Mesenchymal stem cell (in vitro differentiated cells and primary cell): ENCODE data around the gene PFKM.

Experiments
- DNase-seq: peaks from one replicate; pipeline ENCODE4 v3.0.0-alpha.2; 2013
- H2AFZ ChIP-seq: one replicate; pipeline ENCODE4 v1.6.1; 2013; ENCODE audit warnings: low read depth, mild to moderate bottlenecking, control low read depth, inconsistent platforms, low read length, moderate library complexity
- H2AK5ac ChIP-seq: 2 replicates; pipeline ENCODE4 v1.6.1; 2013; ENCODE audit warnings: low read length, moderate library complexity, mild to moderate bottlenecking, inconsistent platforms; ENCODE audit not compliant: severe bottlenecking
- H2BK120ac ChIP-seq: one replicate; pipeline ENCODE4 v1.6.1; 2013; ENCODE audit warnings: low read depth, mild to moderate bottlenecking, inconsistent platforms, low read length, moderate library complexity
- H2BK12ac ChIP-seq, 2 experiments: one replicate each; pipeline ENCODE4 v1.6.1; 2013; ENCODE audit warnings: inconsistent platforms in 2 of 2, low read length in 2 of 2, mild to moderate bottlenecking in 2 of 2, moderate library complexity in 2 of 2, control low read depth in 1 of 2
- H2BK15ac ChIP-seq: one replicate; pipeline ENCODE4 v1.6.1; 2013; ENCODE audit warnings: mild to moderate bottlenecking, low read depth, inconsistent platforms; ENCODE audit not compliant: poor library complexity, severe bottlenecking
- H2BK5ac ChIP-seq: 2 replicates; pipeline ENCODE4 v1.6.1; 2013; ENCODE audit warnings: low read depth, mild to moderate bottlenecking, low read length, control low read depth, inconsistent platforms; ENCODE audit not compliant: poor library complexity, severe bottlenecking
- H3K14ac ChIP-seq, 2 experiments: one replicate each; pipeline ENCODE4 v1.6.1; 2013; ENCODE audit warnings: inconsistent platforms in 2 of 2, low read length in 2 of 2, control low read depth in 1 of 2, mild to moderate bottlenecking in 1 of 2, moderate library complexity in 1 of 2
- H3K18ac ChIP-seq, 2 experiments: one replicate each; pipeline ENCODE4 v1.6.1; 2013; ENCODE audit warnings: inconsistent platforms in 2 of 2, low read length in 2 of 2, control low read depth in 1 of 2, low read depth in 1 of 2, mild to moderate bottlenecking in 1 of 2
- H3K23ac ChIP-seq, 2 experiments: one replicate each; pipeline ENCODE4 v1.6.1; 2013; ENCODE audit warnings: inconsistent platforms in 2 of 2, low read length in 2 of 2, mild to moderate bottlenecking in 2 of 2, moderate library complexity in 2 of 2, control low read depth in 1 of 2
- H3K27ac ChIP-seq: 2 replicates; pipeline ENCODE4 v1.5.1; 2013; ENCODE audit warnings: mild to moderate bottlenecking, moderate library complexity, low read length, control low read depth, inconsistent platforms; ENCODE audit not compliant: poor library complexity, severe bottlenecking
- H3K27me3 ChIP-seq, 2 experiments: 2 replicates each; pipeline versions ENCODE4 v1.6.1 to v1.7.0; 2013; ENCODE audit warnings: low read length in 2 of 2, mild to moderate bottlenecking in 2 of 2, moderate library complexity in 2 of 2, control low read depth in 1 of 2, inconsistent platforms in 1 of 2; ENCODE audit not compliant: control insufficient read depth in 1 of 2, insufficient read depth in 1 of 2
- H3K36me3 ChIP-seq, 2 experiments: 2 replicates each; pipeline versions ENCODE4 v1.6.1 to v1.7.0; 2013; ENCODE audit warnings: low read length in 2 of 2, control low read depth in 1 of 2, inconsistent platforms in 1 of 2, low read depth in 1 of 2, mild to moderate bottlenecking in 1 of 2; ENCODE audit not compliant: insufficient read depth in 2 of 2, control insufficient read depth in 1 of 2
- H3K4ac ChIP-seq, 2 experiments: one replicate each; pipeline ENCODE4 v1.6.1; 2013; ENCODE audit warnings: inconsistent platforms in 2 of 2, low read length in 2 of 2, mild to moderate bottlenecking in 2 of 2, moderate library complexity in 2 of 2, control low read depth in 1 of 2, low read depth in 1 of 2
- H3K4me1 ChIP-seq: 2 replicates; pipeline ENCODE4 v1.6.1; 2013; ENCODE audit warnings: low read depth, low read length, control low read depth; ENCODE audit not compliant: control insufficient read depth, insufficient read depth
- H3K4me2 ChIP-seq: 2 replicates; pipeline ENCODE4 v1.6.1; 2013; ENCODE audit warnings: low read length, mild to moderate bottlenecking, inconsistent platforms; ENCODE audit not compliant: poor library complexity, severe bottlenecking
- H3K4me3 ChIP-seq, 2 experiments: 2 replicates each; pipeline versions ENCODE4 v1.5.1 to v1.7.0; 2013; ENCODE audit warnings: low read length in 2 of 2, mild to moderate bottlenecking in 2 of 2, control low read depth in 1 of 2, low read depth in 1 of 2; ENCODE audit not compliant: insufficient read depth in 1 of 2
- H3K79me1 ChIP-seq: replicated peaks from 2 replicates; pipeline ENCODE4 v1.6.1; 2013; ENCODE audit warnings: mild to moderate bottlenecking, control low read depth, low read length, inconsistent platforms; ENCODE audit not compliant: poor library complexity, severe bottlenecking
- H3K9ac ChIP-seq: 2 replicates; pipeline ENCODE4 v1.7.0; 2013; ENCODE audit warnings: mild to moderate bottlenecking, low read length, moderate library complexity
- H3K9me3 ChIP-seq: 2 replicates; pipeline ENCODE4 v1.7.0; 2013; ENCODE audit warnings: mild to moderate bottlenecking, low read length; ENCODE audit not compliant: control insufficient read depth
- H4K8ac ChIP-seq: one replicate; pipeline ENCODE4 v1.6.1; 2013; ENCODE audit warnings: inconsistent platforms, mild to moderate bottlenecking, low read length, moderate library complexity
- H4K91ac ChIP-seq: one replicate; pipeline ENCODE4 v1.6.1; 2013; ENCODE audit warnings: mild to moderate bottlenecking, low read length, inconsistent platforms
- WGBS: methylation state at CpG from one replicate; pipeline ENCODE4 v1.1.7; 2013; ENCODE audit warnings: mixed read lengths; 5-methylcytosine and 5-hydroxymethylcytosine counted together

The PFKM gene

DNA sequence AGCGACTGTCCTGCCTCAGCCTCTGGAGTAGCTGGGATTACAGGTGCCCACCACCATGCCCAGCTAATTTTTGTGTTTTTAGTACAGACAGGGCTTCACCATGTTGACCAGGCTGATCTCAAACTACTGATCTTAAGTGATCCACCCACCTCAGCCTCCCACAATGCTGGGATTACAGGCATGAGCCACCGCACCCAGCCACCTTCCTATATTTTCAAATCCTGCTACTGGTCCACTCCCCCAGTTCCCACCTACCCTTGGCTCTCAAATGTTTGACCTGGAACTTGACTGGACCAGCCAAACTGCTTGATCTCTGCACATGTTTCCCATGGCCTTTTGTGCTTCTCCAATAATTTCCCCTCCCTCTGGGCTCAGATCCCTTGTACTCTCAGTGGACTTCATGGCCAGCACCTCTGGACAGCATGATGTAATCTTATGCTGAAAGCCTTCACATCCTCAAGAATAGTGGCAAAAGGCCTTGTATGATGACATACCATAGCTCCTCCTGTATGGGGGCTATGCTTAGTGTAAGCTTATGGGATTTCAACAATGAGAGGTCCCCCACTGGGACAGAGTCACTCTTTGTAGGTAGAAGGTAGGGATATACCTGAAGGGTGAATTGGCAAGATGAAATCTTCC, 61.8 kb downstream of the PFKM start:
- no peak overlapping the region for H4K91ac ChIP-seq
- no peak overlapping the region for H4K8ac ChIP-seq
- WGBS, result 88% methylated on average over 2 of the region's 2 CpGs
- H2BK12ac ChIP-seq, result no peak overlapping the region
- no peak overlapping the region for H3K14ac ChIP-seq
- no peak overlapping the region for H2AFZ ChIP-seq
- no peak overlapping the region for H2BK120ac ChIP-seq
- H3K4me1 ChIP-seq, result peaks cover 12% of the 10 kb centered on the region
- H3K23ac ChIP-seq, result no peak overlapping the region
- no peaks in the 10 kb centered on the region for H3K9me3 ChIP-seq
- no peak overlapping the region for H2BK15ac ChIP-seq
- no peak overlapping the region for H3K9ac ChIP-seq
- no peak overlapping the region for H3K18ac ChIP-seq
- H2AK5ac ChIP-seq, result no peak overlapping the region
- DNase-seq, result no peak
- no peaks in the 10 kb centered on the region for H3K36me3 ChIP-seq
- no peak overlapping the region for H2BK5ac ChIP-seq
- H3K4me3 ChIP-seq, result no peak overlapping the region
- no peak overlapping the region for H3K4ac ChIP-seq
- no peak overlapping the region for H3K4me2 ChIP-seq
- H3K27me3 ChIP-seq, result peaks cover 77 to 83% of the 10 kb centered on the region in 2 experiments
- H3K79me1 ChIP-seq, result no peaks in the 10 kb centered on the region
- H3K27ac ChIP-seq, result no peak overlapping the region

DNA sequence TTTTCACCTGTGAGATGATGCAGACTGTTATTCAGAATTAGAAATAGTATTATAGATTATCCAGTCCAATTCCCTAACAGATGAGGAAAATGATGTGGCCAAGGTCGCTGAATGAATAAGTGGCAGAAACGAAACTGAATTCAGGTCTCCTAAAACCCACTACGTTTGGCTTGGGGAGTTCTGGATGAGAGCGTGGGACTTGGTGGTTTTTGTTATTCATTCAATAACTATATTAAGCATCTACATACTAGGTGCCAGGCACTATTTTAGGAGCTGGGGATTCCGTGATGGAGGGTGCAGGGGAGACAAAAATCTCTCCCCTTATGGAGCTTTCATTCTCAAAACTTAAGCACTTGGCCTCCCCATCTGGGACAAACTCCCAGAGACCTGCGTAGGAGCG, 63.5 kb downstream of the PFKM start:
- no peak overlapping the region for H2BK12ac ChIP-seq
- H2BK15ac ChIP-seq, result no peak overlapping the region
- H3K79me1 ChIP-seq, result no peaks in the 10 kb centered on the region
- H4K8ac ChIP-seq, result no peak overlapping the region
- H3K27me3 ChIP-seq, result peaks cover 68 to 87% of the 10 kb centered on the region in 2 experiments
- peak overlapping the region in 1 of 2 experiments; percentile 95 for H3K4me3 ChIP-seq
- peak overlapping the region; percentile 93 for H2AFZ ChIP-seq
- peak overlapping the region in 1 of 2 experiments; percentile 64 for H3K23ac ChIP-seq
- no peak overlapping the region for H3K4ac ChIP-seq
- WGBS, result 13% methylated on average over 3 of the region's 7 CpGs
- H4K91ac ChIP-seq, result no peak overlapping the region
- no peaks in the 10 kb centered on the region for H3K36me3 ChIP-seq
- H3K9me3 ChIP-seq, result no peaks in the 10 kb centered on the region
- no peak for DNase-seq
- H3K27ac ChIP-seq, result no peak overlapping the region
- no peak overlapping the region for H2BK120ac ChIP-seq
- H2BK5ac ChIP-seq, result no peak overlapping the region
- H3K4me2 ChIP-seq, result peak overlapping the region; percentile 91
- H3K14ac ChIP-seq, result no peak overlapping the region
- H2AK5ac ChIP-seq, result no peak overlapping the region
- peaks cover 12% of the 10 kb centered on the region for H3K4me1 ChIP-seq
- peak overlapping the region; percentile 89 for H3K9ac ChIP-seq
- no peak overlapping the region for H3K18ac ChIP-seq

DNA sequence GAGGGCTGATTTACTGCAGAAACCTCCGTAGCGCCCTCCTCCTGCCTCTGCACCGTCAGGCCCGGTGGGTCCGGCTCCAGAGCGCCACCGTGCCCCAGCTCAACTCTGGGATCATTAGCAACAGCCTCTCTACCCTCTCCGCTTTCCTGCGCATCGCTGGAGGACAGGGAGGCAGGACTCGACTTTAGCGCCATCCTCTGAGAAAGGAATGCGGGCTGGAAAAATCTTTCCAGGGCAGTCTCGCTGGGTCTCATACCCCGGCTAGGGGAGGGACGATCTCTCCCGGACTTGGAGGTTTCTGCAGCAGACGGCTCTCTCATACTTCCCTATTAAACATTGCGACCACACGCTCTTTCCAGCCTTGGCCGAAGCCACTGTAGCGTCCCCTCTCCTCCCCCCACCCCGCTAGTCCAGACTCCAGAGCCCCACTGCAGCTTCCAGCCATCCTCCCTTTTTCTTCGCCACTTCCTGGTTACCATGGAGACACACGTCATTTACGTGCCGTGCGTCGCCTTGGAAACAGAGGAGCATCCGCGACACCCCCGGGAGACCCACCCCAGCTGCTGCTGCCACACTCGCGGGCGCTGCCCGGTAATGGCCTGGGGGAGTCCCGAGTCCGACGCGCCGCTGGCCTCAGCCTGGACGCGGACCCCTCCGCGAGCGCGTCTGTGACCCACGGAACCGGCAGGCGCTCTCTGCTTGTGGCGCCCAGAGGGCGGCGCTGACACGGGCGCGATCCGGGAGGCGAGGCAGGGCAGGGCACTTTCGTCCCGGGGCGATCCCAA, 64.1 kb downstream of the PFKM start, which contains the start of gene CCDC184:
CCDC184 (plus strand) TSS at position 554 of the 785 bp plus-strand sequence. CDS start 479 bp downstream, outside the sequence.
- H2BK5ac ChIP-seq, result no peak within 1 kb of the TSS
- no peak within 1 kb of the TSS for H2BK120ac ChIP-seq
- H3K4me1 ChIP-seq, result peaks cover 12% of the 10 kb centered on the region
- peak; percentile 91 for DNase-seq
- peak within 1 kb of the TSS in 1 of 2 experiments; percentile 59 for H2BK12ac ChIP-seq
- peak within 1 kb of the TSS in 1 of 2 experiments; percentile 64 for H3K23ac ChIP-seq
- H3K9me3 ChIP-seq, result no peaks in the 10 kb centered on the region
- no peaks in the 10 kb centered on the region for H3K79me1 ChIP-seq
- H3K18ac ChIP-seq, result peak within 1 kb of the TSS; percentile 28 to 44
- peak within 1 kb of the TSS in 1 of 2 experiments; percentile 35 for H3K4ac ChIP-seq
- peak within 1 kb of the TSS; percentile 67 to 95 for H3K4me3 ChIP-seq
- H3K14ac ChIP-seq, result no peak within 1 kb of the TSS
- no peak within 1 kb of the TSS for H3K27ac ChIP-seq
- H4K8ac ChIP-seq, result peak within 1 kb of the TSS; percentile 75
- H2BK15ac ChIP-seq, result peak within 1 kb of the TSS; percentile 44
- H4K91ac ChIP-seq, result peak within 1 kb of the TSS; percentile 24
- peak within 1 kb of the TSS; percentile 89 for H3K9ac ChIP-seq
- peak within 1 kb of the TSS; percentile 93 for H2AFZ ChIP-seq
- WGBS, result under 1% methylated on average over 54 of the region's 61 CpGs
- no peaks in the 10 kb centered on the region for H3K36me3 ChIP-seq
- H3K4me2 ChIP-seq, result peak within 1 kb of the TSS; percentile 91
- H3K27me3 ChIP-seq, result peaks cover 62 to 86% of the 10 kb centered on the region in 2 experiments
- H2AK5ac ChIP-seq, result no peak within 1 kb of the TSS
